Prostate gland (tissue), 2 donors: ENCODE measurements around the gene ST8SIA1. TPM values are rescaled to one million over a fixed set of nuclear protein-coding genes. Genes with fewer than 3 reads are reported as not detected.

Experiments
- DNase-seq: peaks from one replicate; pipeline ENCODE4 v3.0.0-alpha.2; 2019; ENCODE audit warnings: low spot score
- H3K27ac ChIP-seq, 2 donors: fragments of 200-600 bp; sonication (generic); 2 replicates each; pipeline ENCODE4 v1.5.1; 2017 to 2019
- H3K27me3 ChIP-seq: fragments of 200-600 bp; sonication (generic); replicated peaks from 2 replicates; pipeline ENCODE4 v1.5.1; 2019; ENCODE audit not compliant: insufficient read depth
- H3K36me3 ChIP-seq, 2 donors: fragments of 200-600 bp; sonication (generic); 1 replicate in 1 of 2; 2 replicates in 1 of 2; pipeline versions ENCODE4 v1.5.1 to v1.8.1; 2017 to 2019
- H3K4me1 ChIP-seq: fragments of 200-600 bp; sonication (generic); replicated peaks from 2 replicates; pipeline ENCODE4 v1.5.1; 2019
- H3K4me3 ChIP-seq, 2 donors: fragments of 200-600 bp; sonication (generic); 2 replicates each; pipeline ENCODE4 v1.5.1; 2017 to 2019
- H3K9me3 ChIP-seq: fragments of 200-600 bp; sonication (generic); 2 replicates; pipeline ENCODE4 v1.5.1; 2017
- CTCF ChIP-seq, 4 experiments: fragments of 200-600 bp in 2 of 4; fragments of 450-650 bp in 2 of 4; sonication (generic) in 2 of 4; IDR thresholded peaks; 1 replicate in 3 of 4; 2 replicates in 1 of 4; pipeline ENCODE4 v1.5.1; 2016 to 2019; ENCODE audit warnings: antibody characterized with exemption in 4 of 4, mild to moderate bottlenecking in 2 of 4, moderate library complexity in 2 of 4
- POLR2A ChIP-seq: fragments of 450-650 bp; IDR thresholded peaks from one replicate; pipeline ENCODE4 v1.6.1; 2016; ENCODE audit warnings: antibody characterized with exemption, mild to moderate bottlenecking
- POLR2AphosphoS5 ChIP-seq: sonication (generic); formaldehyde crosslinking; IDR thresholded peaks from one replicate; pipeline ENCODE4 v1.6.1; 2017; ENCODE audit warnings: antibody characterized with exemption
- WGBS: methylation state at CpG from one replicate; pipeline ENCODE4 v1.1.5; 2018; 5-methylcytosine and 5-hydroxymethylcytosine counted together
- intact Hi-C: fragments of 100-400 bp; cut with DNase I; formaldehyde crosslinking; loops from one replicate; pipeline ENCODE4 v1.14.2; 2022
- total RNA-seq, 2 donors: library from RNA; depleted of rRNA; stranded (reverse); fragments of >200 nt; gene quantifications; one replicate each; pipeline ENCODE4 v1.1.0, GENCODE V29; 2016

ST8SIA1 gene
- total RNA-seq, 2 donors from 2014 or later: 17.7 to 18.8 TPM

DNA sequence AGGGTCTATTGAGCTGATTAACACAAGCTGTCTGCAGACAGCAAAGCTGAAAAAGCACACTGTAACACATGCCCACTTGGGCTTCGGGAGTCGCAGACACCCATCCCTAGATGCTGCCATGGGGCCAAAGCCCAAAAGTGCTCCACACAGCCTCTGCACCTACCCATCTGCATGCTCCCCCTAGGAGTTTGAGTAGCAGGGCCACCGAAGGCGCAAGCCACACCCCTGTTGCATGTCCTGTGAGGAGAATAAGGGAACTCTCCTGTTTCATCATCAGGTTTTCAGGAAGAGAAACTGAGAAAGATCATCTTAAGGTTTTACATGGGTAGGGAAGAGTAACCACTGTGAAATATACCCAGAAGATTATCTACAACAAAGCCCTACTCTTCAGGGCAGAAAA lies 5.6 kb upstream of the ST8SIA1 start:
- H3K27me3 ChIP-seq: no peaks in the 10 kb centered on the region
- intact Hi-C loops: no loop called here
- H3K4me1 ChIP-seq: no peaks in the 10 kb centered on the region
- 91% methylated on average over 4 of the region's 4 CpGs for WGBS
- H3K36me3 ChIP-seq: no peaks in the 10 kb centered on the region
- TF ChIP-seq POLR2AphosphoS5 (no peak), CTCF (IDR thresholded peaks at IDR 0.05) (no peak), POLR2A (no peak)
- no peak overlapping the region for H3K4me3 ChIP-seq
- DNase-seq: no peak
- H3K9me3 ChIP-seq: no peaks in the 10 kb centered on the region
- H3K27ac ChIP-seq: no peak overlapping the region

GRCh38 chr12:22339691-22340090 lies 5.2 kb upstream of the ST8SIA1 start:
- intact Hi-C loops: loop anchor here (5.0 kb wide), 1 partner anchor 237 kb away; no protein-coding TSS in a partner anchor
- Histone ChIP-seq H3K4me1 (no peaks in the 10 kb centered on the region), H3K36me3 (no peaks in the 10 kb centered on the region), H3K27me3 (no peaks in the 10 kb centered on the region), H3K27ac (no peak overlapping the region), H3K4me3 (no peak overlapping the region), H3K9me3 (no peaks in the 10 kb centered on the region)
- WGBS: 96% methylated on average over 9 of the region's 9 CpGs
- TF ChIP-seq POLR2A: no peak
- TF ChIP-seq POLR2AphosphoS5: no peak
- no peak for TF ChIP-seq CTCF (IDR thresholded peaks at IDR 0.05)
- no peak for DNase-seq

DNA sequence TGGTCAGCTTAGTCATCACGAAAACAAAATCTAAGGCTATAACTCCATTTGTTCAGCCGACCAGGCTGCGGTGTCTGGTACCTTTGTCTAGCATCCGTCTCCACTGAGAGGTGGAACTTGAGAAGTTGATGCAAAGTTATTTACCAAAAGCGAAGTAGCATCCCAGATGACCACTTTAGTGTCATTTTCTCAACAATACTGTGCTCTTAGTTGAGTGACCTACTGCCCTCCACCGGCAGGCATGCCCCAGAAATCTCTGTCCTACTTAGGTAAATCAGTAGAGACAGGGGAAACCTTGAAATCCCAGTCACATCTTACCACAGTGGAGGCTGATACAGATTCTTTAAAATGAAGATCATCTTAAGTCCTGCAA lies 1.3 kb upstream of the ST8SIA1 start:
- WGBS: 7% methylated on average over 6 of the region's 6 CpGs
- no peaks in the 10 kb centered on the region for H3K27me3 ChIP-seq
- no peaks in the 10 kb centered on the region for H3K36me3 ChIP-seq
- TF ChIP-seq POLR2AphosphoS5 (no peak), CTCF (IDR thresholded peaks at IDR 0.05) (peak in 1 of 4 experiments; percentile 17), POLR2A (no peak)
- DNase-seq: no peak
- no peaks in the 10 kb centered on the region for H3K4me1 ChIP-seq
- H3K9me3 ChIP-seq: no peaks in the 10 kb centered on the region
- peak overlapping the region; percentile 55 to 64 for H3K4me3 ChIP-seq
- peak overlapping the region in 1 of 2 donors; percentile 72 for H3K27ac ChIP-seq
- intact Hi-C loops: loop anchor here (1.0 to 5.0 kb wide), 3 partner anchors 107 to 252 kb away; no protein-coding TSS in a partner anchor

- H3K36me3 ChIP-seq: no peaks in the 10 kb centered on the region
- DNase-seq: peak; percentile 23
- intact Hi-C loops: loop anchor here (2.0 to 5.0 kb wide), 3 partner anchors 57 to 109 kb away; no protein-coding TSS in a partner anchor
- H3K9me3 ChIP-seq: no peaks in the 10 kb centered on the region
- 9% methylated on average over 49 of the region's 49 CpGs for WGBS
- H3K27ac ChIP-seq: peak overlapping the region; percentile 72 to 81
- no peak for TF ChIP-seq POLR2AphosphoS5
- TF ChIP-seq CTCF (IDR thresholded peaks at IDR 0.05): no peak
- no peak for TF ChIP-seq POLR2A
- peak overlapping the region; percentile 55 to 64 for H3K4me3 ChIP-seq
- H3K4me1 ChIP-seq: no peaks in the 10 kb centered on the region
- H3K27me3 ChIP-seq: no peaks in the 10 kb centered on the region
These were observed 646 bp downstream of the ST8SIA1 start for GRCh38 chr12:22333713-22334409.
